Stimulated activated naive CD8-positive, alpha-beta T cell treated with anti-CD3 and anti-CD28 coated beads, Interleukin-15, Interleukin-2, amounts not matched to agents 100 U/mL and 50 U/mL, for 24 hours (primary cell): ENCODE measurements around the gene DNAJC2.
"Not testable (repeated sequence)": the region's sequence is repeated elsewhere in the genome, so short reads cannot be mapped to it uniquely, and the experiment has no call there.

Source experiments
- ATAC-seq: fragments of 150-1000 bp; cut with Tn5 transposase; one replicate; pipeline ENCODE4 v1.10.0; 2021
- DNase-seq: peaks from one replicate; pipeline ENCODE4 v3.0.0; 2021

Gene DNAJC2

DNA sequence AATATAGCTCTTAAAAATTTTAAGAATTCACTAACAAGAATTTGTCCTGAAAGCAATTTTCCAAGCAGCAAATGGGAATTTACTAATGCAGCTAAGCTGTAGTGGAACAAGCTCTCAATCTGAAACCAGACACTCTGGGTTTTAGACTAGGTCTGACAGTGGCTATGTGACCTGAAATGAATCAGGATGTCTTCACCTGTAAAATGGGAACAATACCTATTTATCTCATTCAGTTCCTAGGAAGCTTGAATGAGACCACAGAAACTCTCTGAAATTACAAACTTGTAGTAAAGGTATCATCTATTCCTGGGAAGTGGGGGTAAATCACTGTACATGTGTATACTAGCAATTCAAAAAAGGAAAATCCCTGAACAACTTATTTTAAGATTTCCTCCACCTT is 1.2 kb downstream of the DNAJC2 start:
- DNase-seq (no peak), ATAC-seq (no peak)

DNA sequence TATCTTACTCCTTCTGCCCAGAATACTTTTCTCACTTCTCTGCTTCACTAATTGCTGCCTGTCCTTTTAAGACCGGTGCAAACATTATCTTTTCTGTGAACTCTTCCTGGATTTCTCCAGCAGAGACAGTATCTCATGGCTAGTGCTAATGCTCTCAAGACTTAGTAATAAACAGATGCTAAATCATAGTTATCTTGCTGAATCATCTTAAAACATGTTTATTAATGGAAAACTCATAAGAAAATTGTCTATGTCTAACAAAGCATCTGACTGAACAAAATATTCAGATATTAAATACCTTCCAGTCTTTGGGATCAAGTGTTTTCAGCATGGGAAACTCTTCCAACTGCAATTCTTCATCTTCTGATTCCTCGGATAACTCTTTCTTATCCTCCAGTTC is 3.1 kb downstream of the DNAJC2 start:
- ATAC-seq, result no peak
- DNase-seq, result no peak

DNA sequence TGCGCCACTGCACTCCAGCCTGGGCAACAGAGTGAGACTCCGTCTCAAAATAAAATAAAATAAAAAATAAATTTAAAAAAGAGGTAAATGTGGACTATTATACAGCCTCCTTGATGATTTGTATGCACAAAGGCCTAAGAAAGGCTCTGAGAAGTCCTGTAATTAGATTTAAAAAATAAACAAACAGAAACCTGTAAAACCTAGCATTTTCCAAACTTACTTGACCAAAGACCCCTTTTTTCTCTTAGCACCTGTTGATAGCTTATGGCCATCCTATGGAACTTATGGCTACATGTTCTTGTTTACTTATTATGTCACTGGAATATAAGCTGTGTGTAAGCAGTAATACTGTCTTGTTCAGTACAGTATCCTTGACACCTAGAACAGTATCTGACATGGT is 5.7 kb downstream of the DNAJC2 start:
- ATAC-seq, result no peak
- no peak for DNase-seq

DNA sequence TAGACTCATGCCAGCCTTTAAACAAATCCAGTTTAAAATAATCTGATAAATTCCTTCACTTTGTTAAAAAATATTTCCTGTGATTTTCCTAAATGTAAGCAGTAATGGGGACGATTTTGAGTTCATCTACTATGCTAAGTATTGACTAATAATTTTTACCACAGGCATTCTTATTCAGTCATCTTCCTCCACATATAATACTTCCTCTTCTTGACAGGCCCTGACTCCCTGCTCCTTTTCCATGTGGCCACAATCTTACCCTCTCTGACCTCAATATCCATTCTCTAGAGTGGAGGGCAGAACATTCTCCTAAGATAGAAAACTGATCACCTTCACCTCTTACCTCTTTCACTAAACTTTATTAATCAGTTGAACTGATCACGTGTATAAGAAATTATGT is 7.8 kb downstream of the DNAJC2 start:
- ATAC-seq (no peak), DNase-seq (no peak)

DNA sequence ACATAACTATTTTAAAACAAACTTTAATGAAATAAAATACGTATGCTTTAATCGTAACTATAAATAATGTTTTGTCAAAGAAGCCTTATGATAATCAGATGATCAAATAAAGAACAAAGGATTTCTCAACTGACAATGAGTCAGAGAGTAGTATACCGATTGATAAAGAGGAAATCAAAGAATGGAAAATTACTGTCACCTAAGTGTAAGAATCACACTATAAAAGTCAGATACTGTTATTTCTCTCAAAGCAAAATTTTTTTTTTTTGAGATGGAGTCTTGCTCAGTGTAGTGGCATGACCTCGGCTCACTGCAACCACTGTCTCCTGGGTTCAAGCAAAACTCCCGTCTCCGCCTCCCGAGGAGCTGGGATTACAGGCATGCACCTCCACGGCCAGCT is 18.8 kb downstream of the DNAJC2 start:
- ATAC-seq, result peak; percentile 98
- DNase-seq, result no peak

DNA sequence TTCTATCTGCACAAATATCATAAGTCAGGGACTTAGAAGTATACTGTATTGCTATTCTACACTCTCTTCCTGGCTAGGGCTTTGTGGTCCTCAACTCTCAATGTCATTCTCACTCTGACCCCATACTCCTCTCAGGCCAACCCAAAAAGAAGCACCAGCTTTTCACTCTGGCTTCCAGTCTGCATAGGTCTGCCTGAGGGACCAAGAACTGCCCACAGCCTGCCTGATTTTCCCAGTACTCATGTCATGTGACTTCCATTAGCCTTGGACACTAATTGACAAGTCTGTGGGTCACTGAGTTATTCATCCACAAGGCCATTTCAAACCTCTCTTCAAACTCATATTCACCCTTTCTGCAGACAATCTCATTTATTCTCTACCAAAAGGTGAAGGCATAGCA is 27.6 kb downstream of the DNAJC2 start:
- ATAC-seq (no peak), DNase-seq (no peak)

DNA sequence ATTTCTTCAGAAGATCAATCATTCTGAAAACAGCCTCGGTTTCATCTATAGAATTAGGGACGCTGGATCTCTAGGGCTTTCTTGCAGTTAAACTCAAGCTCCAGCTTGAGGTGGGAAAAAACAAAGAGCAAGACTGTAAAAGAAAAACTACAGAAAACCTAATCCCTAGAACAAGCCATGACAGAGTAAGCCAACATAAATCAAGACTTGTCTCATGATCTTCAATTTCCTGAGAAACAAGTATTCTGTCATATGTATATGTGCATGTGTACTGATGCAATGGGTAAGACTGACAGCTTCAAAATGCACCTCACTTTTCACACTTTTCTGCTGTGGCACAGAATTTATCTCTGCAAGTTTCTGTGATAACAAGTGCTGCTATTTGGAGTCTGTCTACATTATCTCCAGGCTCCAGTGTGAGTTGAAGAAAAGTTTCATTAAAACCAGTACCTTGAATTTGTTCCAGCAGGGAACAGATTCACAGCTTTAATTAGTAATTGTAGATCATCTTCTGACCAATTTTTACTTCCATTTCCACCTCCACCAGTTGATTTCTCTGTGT is 28.1 kb downstream of the DNAJC2 start:
- DNase-seq, result no peak
- no peak for ATAC-seq

DNA sequence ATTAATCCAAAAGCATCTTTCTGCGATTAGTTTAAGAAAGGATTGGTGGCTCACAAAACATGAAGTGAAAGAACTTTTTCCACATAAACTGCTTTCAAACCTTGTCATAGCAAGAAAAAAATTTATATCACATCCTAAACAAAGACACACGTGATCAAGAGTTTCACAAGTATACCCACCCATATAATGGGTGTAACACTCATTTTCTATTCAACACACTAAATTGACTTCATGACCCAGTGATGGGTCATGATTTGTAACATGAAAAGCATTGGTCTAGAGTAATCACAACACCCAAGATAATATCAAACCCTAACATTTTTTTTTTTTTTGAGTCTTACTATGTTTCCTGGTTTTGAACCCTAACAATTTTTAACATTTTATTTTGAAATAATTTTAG is 29.7 kb downstream of the DNAJC2 start:
- ATAC-seq, result no peak

DNA sequence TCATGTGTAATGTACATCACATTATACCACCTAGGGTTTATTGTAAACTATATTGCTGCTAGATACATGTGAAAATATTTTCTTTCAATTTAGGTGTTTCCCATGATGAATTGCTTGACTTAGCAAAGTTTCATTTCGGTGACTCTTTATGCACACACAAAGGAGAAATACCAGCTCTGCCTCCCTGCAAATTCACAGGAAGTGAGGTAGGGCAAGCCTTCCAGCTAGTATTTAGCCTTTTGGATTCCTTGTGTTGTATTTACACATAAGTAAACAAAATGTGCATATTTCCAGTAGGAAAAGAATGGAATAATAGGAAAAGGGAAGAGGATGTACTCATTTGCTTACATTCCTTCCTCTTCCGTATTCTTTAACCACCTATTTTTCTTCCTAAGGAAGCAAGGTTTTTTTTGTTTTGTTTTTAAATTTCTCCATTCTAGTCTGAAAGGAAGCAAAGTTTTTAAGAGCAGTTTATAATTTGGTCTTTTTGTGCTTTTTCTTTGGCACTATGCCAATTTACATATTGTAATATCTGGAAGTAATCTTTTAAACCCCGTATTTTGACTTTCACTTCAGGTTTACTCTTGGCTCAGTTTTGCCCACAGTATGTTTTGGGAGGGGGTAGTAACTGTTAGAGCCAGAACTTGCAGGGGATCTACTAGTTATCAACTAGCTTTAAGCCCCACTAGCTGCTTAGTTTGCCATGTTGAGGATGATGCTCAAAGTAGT is 36.9 kb downstream of the DNAJC2 start:
- DNase-seq, result no peak
- ATAC-seq, result no peak

More for the DNA sequence above, 29.7 kb downstream of the DNAJC2 start:
- DNase-seq, result no peak

DNA sequence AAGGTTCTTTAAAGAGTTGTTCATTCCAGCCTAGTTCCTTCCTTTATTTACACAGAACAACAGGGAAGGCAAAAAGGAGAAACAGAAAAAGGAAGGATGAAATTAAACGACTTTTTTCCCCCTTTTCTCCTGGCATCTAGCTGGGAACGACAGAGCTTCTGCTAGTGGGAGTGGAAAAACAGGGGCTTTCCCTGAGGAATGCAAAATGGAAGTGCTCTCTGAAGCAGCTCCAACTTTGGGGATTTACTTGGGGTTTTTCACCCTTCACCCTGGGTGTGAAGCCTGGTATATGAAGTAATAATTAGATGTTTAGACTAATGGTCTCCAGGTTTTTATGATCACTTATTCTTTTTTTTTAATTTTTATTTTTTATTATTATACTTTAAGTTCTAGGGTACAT is 43.1 kb downstream of the DNAJC2 start:
- ATAC-seq (no peak), DNase-seq (no peak)

DNA sequence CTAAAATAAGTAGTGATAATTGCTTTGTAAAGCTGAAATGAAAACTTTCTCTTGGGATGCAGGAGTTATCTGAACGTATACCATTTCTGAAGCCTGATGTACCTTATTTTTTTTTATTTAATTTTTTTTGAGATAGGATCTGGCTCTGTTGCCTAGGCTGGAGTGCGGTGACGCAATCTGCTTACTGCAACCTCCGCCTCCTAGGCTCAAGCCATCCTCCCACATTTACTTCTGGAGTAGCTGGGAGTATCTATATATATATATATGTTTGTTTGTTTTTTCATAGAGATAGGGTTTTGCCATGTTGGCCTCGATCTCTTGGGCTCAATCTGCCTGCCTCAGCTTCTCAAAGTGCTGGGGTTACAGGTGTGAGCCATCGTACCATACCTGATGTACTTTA is 44.9 kb downstream of the DNAJC2 start:
- ATAC-seq, result no peak

DNA sequence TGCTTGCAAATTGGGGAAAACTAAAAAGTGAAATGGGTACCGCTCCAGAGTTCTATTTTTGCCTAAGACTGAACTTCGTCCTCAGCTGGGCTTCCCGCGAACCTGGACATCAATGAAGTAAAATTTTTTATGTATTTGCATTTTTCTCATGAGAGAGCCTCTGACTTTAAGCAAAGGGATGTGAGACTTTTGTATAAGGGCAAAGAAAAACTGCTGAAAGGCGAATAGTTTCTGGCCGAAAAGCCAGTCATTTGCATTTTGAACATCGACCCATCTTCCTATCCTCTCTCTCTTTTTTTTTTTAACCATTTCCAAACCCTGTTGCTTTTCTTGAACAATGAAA is 46.8 kb downstream of the DNAJC2 start:
- no peak for DNase-seq
- no peak for ATAC-seq

More for the DNA sequence above, 44.9 kb downstream of the DNAJC2 start:
- no peak for DNase-seq

DNA sequence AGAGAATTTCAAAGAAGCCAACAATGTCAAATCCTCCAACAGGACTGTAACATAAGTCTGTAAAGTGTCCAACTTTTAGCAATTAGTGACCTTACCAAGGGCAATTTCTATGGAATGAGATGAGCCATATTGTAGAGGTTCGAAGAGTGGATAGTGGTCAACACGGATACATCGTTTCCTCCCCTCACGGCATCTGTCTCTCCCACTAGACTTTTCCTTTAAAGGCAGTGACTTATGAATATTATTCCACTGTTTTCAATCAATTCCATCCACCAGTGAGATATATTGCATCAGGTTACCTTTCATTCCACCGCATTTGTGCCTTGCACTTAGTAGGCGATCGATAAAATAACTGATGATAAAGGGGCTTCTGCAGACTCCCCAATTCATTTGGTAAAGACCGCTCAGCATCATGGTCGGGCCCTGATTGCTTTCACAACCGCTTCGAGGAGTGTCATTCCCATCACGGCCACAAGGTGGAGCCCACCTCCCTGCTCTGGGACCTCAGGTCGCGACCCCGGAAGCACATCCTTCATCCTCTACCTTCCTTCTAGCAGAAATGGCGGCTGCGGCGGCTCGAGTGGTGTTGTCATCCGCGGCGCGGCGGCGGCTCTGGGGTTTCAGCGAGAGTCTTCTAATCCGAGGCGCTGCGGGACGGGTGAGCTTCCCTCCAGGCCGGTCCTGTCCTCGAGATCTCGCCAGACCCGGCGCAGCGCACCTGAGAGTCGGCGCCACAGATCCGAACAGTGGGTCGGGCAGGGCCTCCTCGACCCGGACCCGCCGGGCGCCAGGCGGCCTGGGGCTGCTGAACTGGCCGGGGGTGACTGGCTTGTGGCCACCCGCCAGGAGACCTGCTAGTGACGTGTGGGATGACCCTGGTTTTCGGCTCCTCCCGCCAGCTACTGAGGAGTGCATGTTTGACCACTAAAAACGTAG is 47.4 kb downstream of the DNAJC2 start, which contains the start of gene PMPCB:
TSS of gene PMPCB (plus strand) at position 535 of the 936 bp plus-strand sequence. CDS start at position 560, 25 bp downstream.
- DNase-seq (peak; percentile 97), ATAC-seq (peak; percentile 97)

DNA sequence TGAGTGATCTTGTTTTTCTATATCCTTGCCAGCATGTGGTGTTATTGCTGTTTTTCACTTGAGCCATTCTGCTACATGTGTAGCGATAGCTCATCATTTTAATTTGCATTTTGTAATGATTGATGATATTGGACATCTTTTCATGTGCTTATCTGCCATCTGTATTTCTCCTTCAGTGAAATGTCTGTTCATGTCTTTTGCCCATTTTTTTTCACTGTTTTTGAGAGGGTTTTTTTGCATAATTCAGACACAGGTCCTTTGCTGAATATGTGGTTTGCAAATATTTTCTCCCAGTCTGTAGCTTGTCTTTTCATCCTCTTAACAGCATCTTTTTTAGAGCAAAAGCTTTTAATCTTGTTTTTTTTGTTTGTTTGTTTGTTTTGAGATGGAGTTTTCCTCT is 51.0 kb downstream of the DNAJC2 start:
- DNase-seq (no peak), ATAC-seq (no peak)

DNA sequence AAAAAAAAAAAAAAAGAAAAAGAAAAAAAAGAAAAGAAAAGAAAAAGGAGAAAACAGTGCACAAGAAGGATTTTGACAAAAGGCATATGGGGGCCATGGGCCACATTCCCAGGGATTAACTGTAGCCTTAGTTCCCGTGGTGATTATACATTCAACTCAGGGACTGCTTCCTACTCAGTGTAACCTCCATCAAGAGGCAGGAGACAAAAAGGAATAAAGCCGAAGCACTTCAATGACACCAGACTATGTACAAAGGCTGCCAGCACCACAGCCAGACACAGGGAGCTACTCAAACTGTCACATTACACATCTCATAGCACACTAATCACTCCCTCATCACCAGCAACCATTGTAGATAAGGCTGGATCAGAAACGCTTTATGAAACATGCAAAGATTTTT is 52.4 kb downstream of the DNAJC2 start:
- DNase-seq, result no peak

DNA sequence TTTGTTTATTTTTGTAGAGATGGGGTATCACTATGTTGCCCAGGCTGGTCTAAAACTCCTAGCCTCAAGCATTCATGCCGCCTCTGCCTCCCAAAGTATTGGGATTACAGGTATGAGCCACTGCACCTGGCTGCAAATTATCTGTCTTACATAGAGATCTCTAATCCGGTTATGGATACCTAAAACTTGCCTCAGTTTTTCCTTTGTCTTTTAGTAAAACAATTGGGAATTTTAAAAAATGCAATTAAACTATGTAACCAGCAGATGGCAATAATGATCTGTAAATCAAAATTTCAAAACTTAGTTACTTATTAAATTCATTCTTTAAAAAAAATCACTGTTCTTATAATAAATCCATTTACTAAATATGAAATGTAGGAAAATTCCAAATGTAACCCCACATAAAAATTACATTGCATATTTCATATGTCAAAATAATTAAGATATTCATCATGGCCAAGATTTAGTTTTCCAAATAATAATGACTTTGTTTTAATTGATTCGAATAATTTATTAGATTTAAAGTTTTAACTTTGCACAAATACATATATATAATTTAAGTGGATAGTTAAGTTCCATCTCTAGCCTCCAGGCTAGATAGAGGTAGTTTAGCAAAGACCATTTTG is 61.7 kb downstream of the DNAJC2 start:
- not testable (repeated sequence) for DNase-seq, ATAC-seq

More for the DNA sequence above, 52.4 kb downstream of the DNAJC2 start:
- ATAC-seq, result no peak

DNA sequence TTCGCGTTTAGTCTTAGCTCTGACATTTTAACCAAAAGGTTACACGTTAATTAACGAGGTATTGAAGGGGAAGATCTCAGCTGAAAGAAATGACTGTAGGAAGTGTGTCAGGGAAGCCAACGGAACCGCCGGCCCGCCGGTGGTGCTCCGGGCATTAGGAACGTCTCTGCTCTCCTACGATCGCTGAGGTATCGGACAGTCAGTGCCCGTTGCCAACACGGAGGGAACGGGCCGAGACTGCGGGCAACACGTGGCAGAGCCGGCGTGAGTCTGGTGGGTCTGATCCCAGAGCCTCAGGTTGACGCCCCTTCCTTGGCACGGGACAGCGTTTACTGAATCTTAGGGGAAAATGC is 63.8 kb downstream of the DNAJC2 start:
- DNase-seq (peak; percentile 28), ATAC-seq (peak; percentile 4)

DNA sequence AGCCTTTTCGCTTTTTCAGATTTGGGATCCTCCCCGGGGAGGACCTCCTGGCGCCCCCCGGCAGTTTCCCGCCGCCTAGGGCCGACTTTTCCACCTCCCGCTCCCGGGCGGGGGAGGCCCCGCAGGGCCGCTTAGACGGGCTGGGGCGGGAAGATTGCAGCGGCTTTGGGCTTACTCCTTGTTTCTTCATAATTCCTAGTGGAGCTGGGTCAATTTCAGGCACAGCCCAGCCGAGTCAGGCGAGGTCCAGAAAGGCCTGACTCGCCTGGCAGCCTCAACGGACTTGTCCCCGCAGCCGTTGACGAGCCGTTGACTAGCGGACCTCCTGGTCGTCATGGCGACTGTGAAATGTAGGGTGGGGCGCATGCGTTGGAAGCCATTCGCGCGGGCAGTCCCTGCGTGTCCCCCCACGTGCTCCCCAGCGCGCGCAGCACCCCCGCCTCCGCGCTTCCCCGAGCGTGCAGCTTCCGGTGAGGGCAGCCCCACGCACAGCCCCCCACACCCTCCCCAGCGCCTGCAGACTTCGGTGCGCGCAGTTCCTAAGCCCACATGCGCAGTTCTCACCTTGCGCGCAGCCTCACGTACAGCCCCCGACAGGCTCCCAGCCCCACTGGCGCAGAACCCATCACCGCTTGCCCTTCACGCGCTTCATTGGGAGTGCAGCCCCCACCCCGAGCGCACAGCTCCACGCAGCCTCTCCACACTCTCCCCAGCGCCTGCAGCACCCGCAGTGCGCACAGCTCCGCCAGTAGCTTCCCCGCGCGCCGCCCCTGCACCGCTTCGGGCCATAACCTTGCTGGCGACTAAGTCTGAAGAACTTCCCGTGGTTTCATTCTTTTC is 64.4 kb downstream of the DNAJC2 start:
- ATAC-seq, result peak; percentile 92
- peak; percentile 90 for DNase-seq

DNA sequence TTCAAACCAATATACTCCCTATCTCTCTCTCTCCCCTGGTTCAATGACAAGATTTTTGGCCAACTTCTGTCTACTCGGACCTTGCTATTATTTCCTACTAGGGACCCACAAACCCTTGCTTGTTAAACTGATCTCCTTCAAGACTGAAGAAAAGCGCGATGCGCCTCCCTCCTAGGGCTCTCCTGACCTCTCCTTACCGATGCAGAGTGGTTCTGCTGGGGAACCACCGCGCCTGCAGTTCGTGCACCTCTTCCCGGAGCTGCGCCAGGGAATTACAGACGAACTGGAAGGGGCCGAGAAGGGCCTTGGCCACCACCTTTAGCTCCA is 65.0 kb downstream of the DNAJC2 start:
- peak; percentile 28 for ATAC-seq
- not testable (repeated sequence) for DNase-seq

DNA sequence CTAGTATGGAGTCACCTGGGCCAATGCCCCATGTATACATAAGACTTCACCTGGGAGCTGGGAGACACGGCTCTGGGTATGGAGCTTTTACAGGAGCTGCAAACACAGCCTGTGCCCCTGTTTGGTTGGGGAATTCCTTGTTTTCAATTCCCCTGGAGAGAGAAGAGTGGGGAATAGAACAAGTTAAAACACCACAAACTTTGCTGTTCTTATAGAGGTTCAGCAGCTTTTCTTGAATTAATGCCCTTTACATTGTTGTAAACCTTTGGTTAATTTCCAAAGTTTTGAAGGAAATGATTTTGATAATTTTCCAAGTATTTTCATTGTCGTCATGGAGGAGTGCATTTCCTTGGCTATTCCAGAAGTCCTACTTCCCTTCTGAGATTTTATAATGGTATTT is 66.4 kb downstream of the DNAJC2 start:
- not testable (repeated sequence) for DNase-seq, ATAC-seq

DNA sequence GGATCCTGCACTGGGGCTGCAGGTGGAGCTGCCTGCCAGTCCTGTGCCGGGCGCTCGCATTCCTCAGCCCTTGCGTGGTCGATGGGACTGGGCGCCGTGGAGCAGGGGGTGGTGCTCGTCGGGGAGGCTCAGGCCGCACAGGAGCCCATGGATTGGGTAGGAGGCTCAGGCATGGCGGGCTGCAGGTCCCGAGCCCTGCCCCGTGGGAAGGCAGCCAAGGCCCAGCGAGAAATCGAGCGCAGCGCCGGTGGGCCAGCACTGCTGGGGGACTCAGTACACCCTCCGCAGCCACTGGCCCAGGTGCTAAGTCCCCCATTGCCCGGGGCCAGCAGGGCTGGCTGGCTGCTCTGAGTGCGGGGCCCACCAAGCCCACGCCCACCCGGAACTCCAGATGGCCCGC is 69.7 kb downstream of the DNAJC2 start:
- not testable (repeated sequence) for ATAC-seq, DNase-seq

DNA sequence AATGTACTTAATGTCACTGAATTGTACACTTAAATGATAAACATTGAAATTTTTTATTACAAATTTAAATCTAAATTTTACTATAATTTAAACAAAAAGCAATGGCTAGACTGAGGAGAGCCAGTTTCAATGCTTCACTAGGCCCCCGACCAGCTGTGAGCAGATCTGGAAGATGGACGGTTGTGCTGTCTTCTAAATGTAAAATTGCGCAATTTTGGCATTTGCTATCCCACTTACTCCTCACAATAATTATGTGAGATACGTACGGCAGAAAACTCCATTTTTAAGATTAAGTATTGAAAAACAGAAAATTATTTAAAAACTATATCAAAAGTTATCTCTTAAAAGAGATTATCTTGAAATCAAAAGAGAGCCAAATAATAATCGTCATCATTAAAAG is 71.2 kb downstream of the DNAJC2 start:
- ATAC-seq, DNase-seq: not testable (repeated sequence)
